Peyer's patch (tissue), 4 donors: ENCODE data around the gene LOC101059915.

Source experiments
- DNase-seq, 3 donors: peaks; one replicate each; pipeline ENCODE4 v3.0.0-alpha.2; 2017 to 2019
- H3K27ac ChIP-seq, 4 donors: fragments of 200-600 bp; sonication (generic); one replicate each; pipeline ENCODE4 v1.5.1; 2016 to 2019
- H3K27me3 ChIP-seq, 2 donors: fragments of 200-600 bp; sonication (generic); one replicate each; pipeline ENCODE4 v1.5.1; 2019
- H3K36me3 ChIP-seq, 3 donors: fragments of 200-600 bp; sonication (generic); one replicate each; pipeline ENCODE4 v1.5.1; 2016 to 2019
- H3K4me1 ChIP-seq, 4 donors: fragments of 200-600 bp; sonication (generic); one replicate each; pipeline ENCODE4 v1.5.1; 2016 to 2019
- H3K4me3 ChIP-seq, 4 donors: fragments of 200-600 bp; sonication (generic); 1 replicate in 3 of 4; 2 replicates in 1 of 4; pipeline ENCODE4 v1.5.1; 2016 to 2019; ENCODE audit warnings: mild to moderate bottlenecking in 1 of 4
- H3K9me3 ChIP-seq, 4 donors: fragments of 200-600 bp; sonication (generic); one replicate each; pipeline ENCODE4 v1.5.1; 2016 to 2019; ENCODE audit warnings: mild to moderate bottlenecking in 1 of 4
- POLR2A ChIP-seq, 2 donors: fragments of 450-650 bp; IDR thresholded peaks; one replicate each; pipeline ENCODE4 v1.5.1; 2017; ENCODE audit warnings: antibody characterized with exemption in 2 of 2, mild to moderate bottlenecking in 2 of 2, moderate library complexity in 2 of 2
- TF ChIP-seq, protein P1 (sequence below), 6 experiments: fragments of 450-650 bp in 4 of 6; fragments of 200-600 bp in 2 of 6; sonication (generic) in 1 of 6; IDR thresholded peaks; one replicate each; pipeline ENCODE4 v1.5.1; 2017 to 2019; ENCODE audit warnings: antibody characterized with exemption in 6 of 6, mild to moderate bottlenecking in 3 of 6, moderate library complexity in 1 of 6

Gene LOC101059915

GRCh38 chrX:71619986-71620385, 47.4 kb upstream of the LOC101059915 start:
- Histone ChIP-seq H3K36me3 (no peaks in the 10 kb centered on the region), H3K27me3 (no peaks in the 10 kb centered on the region), H3K4me1 (peaks cover 9 to 29% (median 21%) of the 10 kb centered on the region in 4 donors), H3K4me3 (no peak overlapping the region), H3K9me3 (no peaks in the 10 kb centered on the region), H3K27ac (peak overlapping the region; percentile 22 to 94 (median 68))
- TF ChIP-seq, protein P1, sequence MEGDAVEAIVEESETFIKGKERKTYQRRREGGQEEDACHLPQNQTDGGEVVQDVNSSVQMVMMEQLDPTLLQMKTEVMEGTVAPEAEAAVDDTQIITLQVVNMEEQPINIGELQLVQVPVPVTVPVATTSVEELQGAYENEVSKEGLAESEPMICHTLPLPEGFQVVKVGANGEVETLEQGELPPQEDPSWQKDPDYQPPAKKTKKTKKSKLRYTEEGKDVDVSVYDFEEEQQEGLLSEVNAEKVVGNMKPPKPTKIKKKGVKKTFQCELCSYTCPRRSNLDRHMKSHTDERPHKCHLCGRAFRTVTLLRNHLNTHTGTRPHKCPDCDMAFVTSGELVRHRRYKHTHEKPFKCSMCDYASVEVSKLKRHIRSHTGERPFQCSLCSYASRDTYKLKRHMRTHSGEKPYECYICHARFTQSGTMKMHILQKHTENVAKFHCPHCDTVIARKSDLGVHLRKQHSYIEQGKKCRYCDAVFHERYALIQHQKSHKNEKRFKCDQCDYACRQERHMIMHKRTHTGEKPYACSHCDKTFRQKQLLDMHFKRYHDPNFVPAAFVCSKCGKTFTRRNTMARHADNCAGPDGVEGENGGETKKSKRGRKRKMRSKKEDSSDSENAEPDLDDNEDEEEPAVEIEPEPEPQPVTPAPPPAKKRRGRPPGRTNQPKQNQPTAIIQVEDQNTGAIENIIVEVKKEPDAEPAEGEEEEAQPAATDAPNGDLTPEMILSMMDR (IDR thresholded peaks at IDR 0.05), result no peak
- no peak for TF ChIP-seq POLR2A (IDR thresholded peaks at IDR 0.05)
- DNase-seq, result no peak

DNA sequence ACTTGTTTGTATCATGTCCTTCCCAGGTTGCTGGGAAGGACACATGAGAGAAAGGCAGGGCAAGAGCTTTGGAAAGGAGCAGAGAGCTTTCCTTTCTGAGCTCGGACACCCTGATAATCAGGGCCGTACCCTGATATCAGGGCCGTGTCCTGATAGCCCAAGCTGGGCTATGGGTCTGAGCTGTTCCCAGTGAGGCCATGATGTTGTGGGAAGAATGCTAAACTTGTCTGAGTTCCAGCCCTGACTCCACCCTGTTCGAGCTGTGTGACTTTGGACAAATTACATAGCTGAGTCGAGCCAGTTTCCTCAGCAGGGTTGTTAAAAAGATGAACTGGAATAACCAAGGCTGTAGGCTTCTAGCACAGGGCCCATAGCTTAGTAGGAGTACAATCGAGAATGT, 45.7 kb upstream of the LOC101059915 start:
- Histone ChIP-seq H3K4me1 (peaks cover 9 to 36% (median 21%) of the 10 kb centered on the region in 4 donors), H3K4me3 (no peak overlapping the region), H3K9me3 (no peaks in the 10 kb centered on the region), H3K27me3 (no peaks in the 10 kb centered on the region), H3K27ac (peak overlapping the region; percentile 74 to 94 (median 90)), H3K36me3 (no peaks in the 10 kb centered on the region)
- TF ChIP-seq, protein P1 (IDR thresholded peaks at IDR 0.05), result no peak
- TF ChIP-seq POLR2A (IDR thresholded peaks at IDR 0.05), result peak in 1 of 2 donors; percentile 30
- peak in 1 of 3 donors; percentile 54 for DNase-seq

- no peaks in the 10 kb centered on the region for H3K27me3 ChIP-seq
- no peaks in the 10 kb centered on the region for H3K36me3 ChIP-seq
- DNase-seq, result no peak
- no peak overlapping the region for H3K4me3 ChIP-seq
- peak overlapping the region; percentile 74 to 94 (median 90) for H3K27ac ChIP-seq
- no peak for TF ChIP-seq POLR2A (IDR thresholded peaks at IDR 0.05)
- TF ChIP-seq, protein P1 (IDR thresholded peaks at IDR 0.05), result no peak
- H3K9me3 ChIP-seq, result no peaks in the 10 kb centered on the region
- peaks cover 9 to 36% (median 21%) of the 10 kb centered on the region in 4 donors for H3K4me1 ChIP-seq
Measured at GRCh38 chrX:71622032-71622575, 45.2 kb upstream of the LOC101059915 start.

GRCh38 chrX:71622576-71623450, 44.5 kb upstream of the LOC101059915 start:
- Histone ChIP-seq H3K4me1 (peaks cover 9 to 36% (median 21%) of the 10 kb centered on the region in 4 donors), H3K27me3 (no peaks in the 10 kb centered on the region), H3K27ac (peak overlapping the region; percentile 74 to 94 (median 90)), H3K4me3 (no peak overlapping the region), H3K9me3 (no peaks in the 10 kb centered on the region), H3K36me3 (no peaks in the 10 kb centered on the region)
- DNase-seq, result peak; percentile 71 to 92 (median 85)
- TF ChIP-seq, protein P1 (IDR thresholded peaks at IDR 0.05), result peak in 4 of 6 experiments; percentile 21 to 41 (median 30)
- TF ChIP-seq POLR2A (IDR thresholded peaks at IDR 0.05), result peak; percentile 16 to 72

DNA sequence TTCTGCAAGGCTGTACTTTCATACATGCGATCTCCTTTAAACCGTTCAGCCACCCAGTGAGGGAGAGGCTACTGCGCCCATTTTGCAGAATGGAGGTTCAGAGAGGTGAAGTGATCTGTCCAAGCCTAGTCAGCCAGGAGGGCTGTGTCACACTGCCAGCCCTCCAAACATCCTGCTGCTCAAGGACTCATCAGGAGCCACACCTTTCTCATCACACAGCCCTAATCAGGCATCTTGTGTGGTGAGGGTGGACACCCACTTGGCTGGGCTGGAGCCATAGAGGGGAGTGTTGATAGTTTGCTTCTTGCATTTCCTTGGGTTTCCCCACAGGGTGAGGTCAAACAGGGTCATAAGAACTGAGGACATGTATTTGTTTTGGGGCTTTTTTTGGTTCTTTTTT, 43.6 kb upstream of the LOC101059915 start:
- no peak for DNase-seq
- Histone ChIP-seq H3K4me1 (peaks cover 6 to 36% (median 21%) of the 10 kb centered on the region in 4 donors), H3K27ac (peak overlapping the region; percentile 74 to 94 (median 90))

More for the DNA sequence above, 43.6 kb upstream of the LOC101059915 start:
- no peaks in the 10 kb centered on the region for H3K36me3 ChIP-seq
- TF ChIP-seq, protein P1 (IDR thresholded peaks at IDR 0.05), result no peak
- TF ChIP-seq POLR2A (IDR thresholded peaks at IDR 0.05), result no peak
- H3K4me3 ChIP-seq, result no peak overlapping the region
- no peaks in the 10 kb centered on the region for H3K9me3 ChIP-seq
- no peaks in the 10 kb centered on the region for H3K27me3 ChIP-seq
